SK-N-MC (cell line): ENCODE measurements around the gene SF3A2.

Experiments used
- EZH2 ChIP-seq: fragments of 200-600 bp; sonication (generic); IDR thresholded peaks from one replicate; pipeline ENCODE4 v1.6.1; 2017; ENCODE audit warnings: antibody characterized with exemption
- POLR2AphosphoS5 ChIP-seq: IDR thresholded peaks from 2 replicates; pipeline ENCODE4 v1.6.1; 2012; ENCODE audit warnings: mild to moderate bottlenecking, low read depth, low read length, borderline replicate concordance

- TF ChIP-seq POLR2AphosphoS5 (no peak), EZH2 (no peak)
Observed at GRCh38 chr19:2266183-2266993, 29.8 kb downstream of the SF3A2 start.
